K562 (cell line): ENCODE measurements around the gene PIP4K2A.

Source experiments
- ATF7 ChIP-seq: fragments of 450-650 bp; IDR thresholded peaks from 2 replicates; pipeline ENCODE4 v1.7.1; 2014; ENCODE audit warnings: mild to moderate bottlenecking, moderate library complexity
- CHD2 ChIP-seq: IDR thresholded peaks from 2 replicates; pipeline ENCODE4 v1.6.1; 2011; ENCODE audit warnings: low read depth, low read length
- EGR1 ChIP-seq: fragments of 450-650 bp; conservative IDR thresholded peaks from 2 replicates; pipeline ENCODE4 v1.6.1; 2017; ENCODE audit warnings: mild to moderate bottlenecking
- EZH2 ChIP-seq: IDR thresholded peaks from 2 replicates; pipeline ENCODE4 v1.6.1; 2012; ENCODE audit warnings: low read depth, mild to moderate bottlenecking, inconsistent platforms, low read length, borderline replicate concordance
- MTA3 ChIP-seq: fragments of 450-650 bp; formaldehyde crosslinking; IDR thresholded peaks from 2 replicates; pipeline ENCODE4 v1.6.1; 2017; ENCODE audit warnings: mild to moderate bottlenecking, borderline replicate concordance
- ZBTB40 ChIP-seq, 2 experiments: fragments of 450-650 bp in 1 of 2; sonication (generic) in 1 of 2; formaldehyde crosslinking in 1 of 2; IDR thresholded peaks; 2 replicates each; pipeline versions ENCODE4 v1.7.1 to v1.9.0; 2016 to 2022; ENCODE audit warnings: inconsistent platforms in 1 of 2, mild to moderate bottlenecking in 1 of 2, missing genetic modification reagents in 1 of 2
- ZNF3 ChIP-seq: fragments of 250-450 bp; sonication (Bioruptor Pico); IDR thresholded peaks from 2 replicates; pipeline ENCODE4 v1.5.0; 2021; ENCODE audit warnings: mild to moderate bottlenecking, moderate library complexity
- ZNF444 ChIP-seq: fragments of 250-450 bp; sonication (Bioruptor Pico); IDR thresholded peaks from 2 replicates; pipeline ENCODE4 v1.4.0; 2020; ENCODE audit warnings: mild to moderate bottlenecking, moderate library complexity
- TF ChIP-seq, protein P1 (sequence below), 3 experiments: IDR thresholded peaks in 2 of 3; conservative IDR thresholded peaks in 1 of 3; 2 replicates each; pipeline ENCODE4 v1.5.1; 2011 to 2012; ENCODE audit warnings: low read length in 3 of 3, mild to moderate bottlenecking in 3 of 3, control low read depth in 2 of 3, improper control_type of control experiment in 1 of 3, inconsistent platforms in 1 of 3, low read depth in 1 of 3, mixed read lengths in 1 of 3, moderate library complexity in 1 of 3; ENCODE audit not compliant: insufficient read depth in 2 of 3
- TF ChIP-seq, protein P2 (sequence below): fragments of 450-650 bp; IDR thresholded peaks from 2 replicates; pipeline ENCODE4 v1.6.1; 2016; ENCODE audit warnings: antibody characterized with exemption
- TF ChIP-seq, protein P3 (sequence below): fragments of 450-650 bp; formaldehyde crosslinking; IDR thresholded peaks from 2 replicates; pipeline ENCODE4 v1.4.0; 2022; ENCODE audit warnings: mild to moderate bottlenecking, moderate library complexity

GRCh38 chr10:22628309-22628708 lies 86.1 kb downstream of the PIP4K2A start:
- TF ChIP-seq, protein P1, sequence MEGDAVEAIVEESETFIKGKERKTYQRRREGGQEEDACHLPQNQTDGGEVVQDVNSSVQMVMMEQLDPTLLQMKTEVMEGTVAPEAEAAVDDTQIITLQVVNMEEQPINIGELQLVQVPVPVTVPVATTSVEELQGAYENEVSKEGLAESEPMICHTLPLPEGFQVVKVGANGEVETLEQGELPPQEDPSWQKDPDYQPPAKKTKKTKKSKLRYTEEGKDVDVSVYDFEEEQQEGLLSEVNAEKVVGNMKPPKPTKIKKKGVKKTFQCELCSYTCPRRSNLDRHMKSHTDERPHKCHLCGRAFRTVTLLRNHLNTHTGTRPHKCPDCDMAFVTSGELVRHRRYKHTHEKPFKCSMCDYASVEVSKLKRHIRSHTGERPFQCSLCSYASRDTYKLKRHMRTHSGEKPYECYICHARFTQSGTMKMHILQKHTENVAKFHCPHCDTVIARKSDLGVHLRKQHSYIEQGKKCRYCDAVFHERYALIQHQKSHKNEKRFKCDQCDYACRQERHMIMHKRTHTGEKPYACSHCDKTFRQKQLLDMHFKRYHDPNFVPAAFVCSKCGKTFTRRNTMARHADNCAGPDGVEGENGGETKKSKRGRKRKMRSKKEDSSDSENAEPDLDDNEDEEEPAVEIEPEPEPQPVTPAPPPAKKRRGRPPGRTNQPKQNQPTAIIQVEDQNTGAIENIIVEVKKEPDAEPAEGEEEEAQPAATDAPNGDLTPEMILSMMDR (IDR thresholded peaks at IDR 0.05 in 2 of 3, conservative IDR thresholded peaks at IDR 0.05 in 1 of 3; ENCODE audit: insufficient read depth in 2 of 3, low read depth in 1 of 3, low read length in 3 of 3), result no peak
- TF ChIP-seq ZNF444 (CRISPR knock-in tag) (no peak), MTA3 (no peak), ZNF3 (no peak), EGR1 (no peak), CHD2 (no peak), ATF7 (no peak), ZBTB40 (IDR thresholded peaks at IDR 0.05) (no peak), ZBTB40 (CRISPR knock-in tag; IDR thresholded peaks at IDR 0.05) (no peak), EZH2 (no peak)
- TF ChIP-seq, protein P2, sequence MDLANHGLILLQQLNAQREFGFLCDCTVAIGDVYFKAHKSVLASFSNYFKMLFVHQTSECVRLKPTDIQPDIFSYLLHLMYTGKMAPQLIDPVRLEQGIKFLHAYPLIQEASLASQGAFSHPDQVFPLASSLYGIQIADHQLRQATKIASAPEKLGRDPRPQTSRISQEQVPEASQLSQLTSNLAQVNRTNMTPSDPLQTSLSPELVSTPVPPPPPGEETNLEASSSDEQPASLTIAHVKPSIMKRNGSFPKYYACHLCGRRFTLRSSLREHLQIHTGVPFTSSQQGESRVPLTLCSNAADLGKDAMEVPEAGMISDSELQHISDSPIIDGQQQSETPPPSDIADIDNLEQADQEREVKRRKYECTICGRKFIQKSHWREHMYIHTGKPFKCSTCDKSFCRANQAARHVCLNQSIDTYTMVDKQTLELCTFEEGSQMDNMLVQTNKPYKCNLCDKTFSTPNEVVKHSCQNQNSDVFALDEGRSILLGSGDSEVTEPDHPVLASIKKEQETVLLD, result no peak
- TF ChIP-seq, protein P3, sequence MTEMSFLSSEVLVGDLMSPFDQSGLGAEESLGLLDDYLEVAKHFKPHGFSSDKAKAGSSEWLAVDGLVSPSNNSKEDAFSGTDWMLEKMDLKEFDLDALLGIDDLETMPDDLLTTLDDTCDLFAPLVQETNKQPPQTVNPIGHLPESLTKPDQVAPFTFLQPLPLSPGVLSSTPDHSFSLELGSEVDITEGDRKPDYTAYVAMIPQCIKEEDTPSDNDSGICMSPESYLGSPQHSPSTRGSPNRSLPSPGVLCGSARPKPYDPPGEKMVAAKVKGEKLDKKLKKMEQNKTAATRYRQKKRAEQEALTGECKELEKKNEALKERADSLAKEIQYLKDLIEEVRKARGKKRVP (CRISPR knock-in tag), result no peak
